A549 treated with Mapracorat at 1 μM for 4 hours (cell line): ENCODE measurements around the gene SPIB. TPM values are rescaled to one million over a fixed set of nuclear protein-coding genes. Genes with fewer than 3 reads are reported as not detected.

Source experiments
- total RNA-seq: library from RNA; stranded (reverse); fragments of 200-300 nt; extraction: Qiagen RNA extraction; gene quantifications from 5 replicates; pipeline ENCODE4 v1.2.3, GENCODE V29; 2022

SPIB gene
- 0.06 to 0.45 TPM (median 0.24 TPM) in 5 replicates for total RNA-seq

GRCh38 chr19:50418176-50419021 lies at the start of gene SPIB:
SPIB (plus strand) TSS chr19:50418938; CDS start chr19:50418963, 25 bp downstream.

GRCh38 chr19:50376166-50377050 lies 42.3 kb upstream of the SPIB start, which contains the start of gene NR1H2:
NR1H2 (plus strand) TSS chr19:50376457; CDS start chr19:50377606, 1,149 bp downstream.

GRCh38 chr19:50383852-50384684 lies 34.7 kb upstream of the SPIB start, which contains the start of gene POLD1:
POLD1 (plus strand) TSS chr19:50384347; CDS start chr19:50398852, 14,505 bp downstream.

GRCh38 chr19:50432221-50433028 lies 13.7 kb downstream of the SPIB start, which contains the start of gene MYBPC2:
MYBPC2 (plus strand) TSS chr19:50432892; CDS start chr19:50432954, 62 bp downstream.

GRCh38 chr19:50476224-50476906 lies 57.6 kb downstream of the SPIB start, which contains the start of the genes EMC10 and GARIN5A:
EMC10 (plus strand) TSS chr19:50476507; CDS start chr19:50476545, 38 bp downstream.
GARIN5A (minus strand) TSS chr19:50476848; CDS start chr19:50476388, 460 bp downstream.

Other genes with a start within 250 kb of the SPIB start
- 4.5 to 7.3 TPM (median 6.8 TPM) in 5 replicates for gene MYH14, start 215.3 kb upstream of the SPIB start, total RNA-seq
- 1.1 to 1.6 TPM (median 1.4 TPM) in 5 replicates for gene KCNC3, start 89.6 kb upstream of the SPIB start, total RNA-seq
- 0.55 to 1.6 TPM (median 1.1 TPM) in 5 replicates for gene NAPSA, start 53.3 kb upstream of the SPIB start, total RNA-seq
- gene NR1H2, start 42.5 kb upstream of the SPIB start, total RNA-seq: 57.7 to 84.8 TPM (median 79.4 TPM) in 5 replicates
- gene POLD1, start 34.6 kb upstream of the SPIB start, total RNA-seq: 51.4 to 85.1 TPM (median 75.0 TPM) in 5 replicates
- 0.03 TPM in 1 of 5 replicates, not detected in the others for gene MYBPC2, start 14.0 kb downstream of the SPIB start, total RNA-seq
- gene EMC10, start 57.6 kb downstream of the SPIB start, total RNA-seq: 104 to 157 TPM (median 156 TPM) in 5 replicates
- 1.5 to 2.5 TPM (median 2.1 TPM) in 5 replicates for gene GARIN5A, start 57.9 kb downstream of the SPIB start, total RNA-seq
- 54.0 to 88.6 TPM (median 84.1 TPM) in 5 replicates for gene JOSD2, start 92.3 kb downstream of the SPIB start, total RNA-seq
- gene ASPDH, start 95.0 kb downstream of the SPIB start, total RNA-seq: not detected in 5 replicates
- 0.28 to 0.51 TPM (median 0.50 TPM) in 5 replicates for gene LRRC4B, start 149.5 kb downstream of the SPIB start, total RNA-seq
- gene SYT3, start 220.9 kb downstream of the SPIB start, total RNA-seq: 0.33 to 1.0 TPM (median 0.50 TPM) in 5 replicates
- 3.3 to 13.3 TPM (median 11.5 TPM) in 5 replicates for gene C19orf81, start 230.5 kb downstream of the SPIB start, total RNA-seq